Measurements from ENCODE around the gene IL33. TPM values are rescaled to one million over a fixed set of nuclear protein-coding genes. Genes with fewer than 3 reads are reported as not detected.

The IL33 gene
- total and polyA plus RNA-seq, 2 of the 4 experiments (the other 2 are of a cell fraction): not detected

- TF ChIP-seq MAZ (IDR thresholded peaks at IDR 0.05; ENCODE audit: borderline replicate concordance, low read depth, low read length): no peak
- TF ChIP-seq POLR2A (IDR thresholded peaks at IDR 0.05; ENCODE audit: low read depth, low read length): no peak
- TF ChIP-seq RCOR1 (IDR thresholded peaks at IDR 0.05; ENCODE audit: insufficient replicate concordance, low read length): no peak
- TF ChIP-seq USF2 (IDR thresholded peaks at IDR 0.05; ENCODE audit: low read depth, low read length): no peak
- TF ChIP-seq BHLHE40 (IDR thresholded peaks at IDR 0.05; ENCODE audit: low read depth, low read length): no peak
- no peak for TF ChIP-seq MAFK (IDR thresholded peaks at IDR 0.05; ENCODE audit: low read depth, low read length)
- TF ChIP-seq MXI1 (IDR thresholded peaks at IDR 0.05; ENCODE audit: borderline replicate concordance, low read depth, low read length): no peak
- TF ChIP-seq CHD1 (IDR thresholded peaks at IDR 0.05; ENCODE audit: low read depth, low read length): no peak
- TF ChIP-seq ELK1 (IDR thresholded peaks at IDR 0.05; ENCODE audit: borderline replicate concordance, low read depth, low read length): no peak
- TF ChIP-seq, protein P1, sequence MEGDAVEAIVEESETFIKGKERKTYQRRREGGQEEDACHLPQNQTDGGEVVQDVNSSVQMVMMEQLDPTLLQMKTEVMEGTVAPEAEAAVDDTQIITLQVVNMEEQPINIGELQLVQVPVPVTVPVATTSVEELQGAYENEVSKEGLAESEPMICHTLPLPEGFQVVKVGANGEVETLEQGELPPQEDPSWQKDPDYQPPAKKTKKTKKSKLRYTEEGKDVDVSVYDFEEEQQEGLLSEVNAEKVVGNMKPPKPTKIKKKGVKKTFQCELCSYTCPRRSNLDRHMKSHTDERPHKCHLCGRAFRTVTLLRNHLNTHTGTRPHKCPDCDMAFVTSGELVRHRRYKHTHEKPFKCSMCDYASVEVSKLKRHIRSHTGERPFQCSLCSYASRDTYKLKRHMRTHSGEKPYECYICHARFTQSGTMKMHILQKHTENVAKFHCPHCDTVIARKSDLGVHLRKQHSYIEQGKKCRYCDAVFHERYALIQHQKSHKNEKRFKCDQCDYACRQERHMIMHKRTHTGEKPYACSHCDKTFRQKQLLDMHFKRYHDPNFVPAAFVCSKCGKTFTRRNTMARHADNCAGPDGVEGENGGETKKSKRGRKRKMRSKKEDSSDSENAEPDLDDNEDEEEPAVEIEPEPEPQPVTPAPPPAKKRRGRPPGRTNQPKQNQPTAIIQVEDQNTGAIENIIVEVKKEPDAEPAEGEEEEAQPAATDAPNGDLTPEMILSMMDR (conservative IDR thresholded peaks at IDR 0.05; ENCODE audit: low read depth, low read length): no peak
- no peak for TF ChIP-seq SMC3 (IDR thresholded peaks at IDR 0.05; ENCODE audit: low read depth, low read length)
- no peak for TF ChIP-seq RFX5 (IDR thresholded peaks at IDR 0.05; ENCODE audit: low read depth, low read length)
- TF ChIP-seq NFE2L2 (IDR thresholded peaks at IDR 0.05; ENCODE audit: low read depth, low read length): no peak
- TF ChIP-seq CEBPB (IDR thresholded peaks at IDR 0.05; ENCODE audit: low read depth, low read length): no peak
- CTCF ChIA-PET: no interaction called here
Observed at GRCh38 chr9:6237267-6237666, 21.7 kb downstream of the IL33 start.

More at GRCh38 chr9:6237267-6237666, 21.7 kb downstream of the IL33 start:
- no peak overlapping the region for H2BK20ac ChIP-seq (ENCODE audit: low read depth, low read length)
- H4K20me1 ChIP-seq (ENCODE audit: insufficient read depth, low read length): no peaks in the 10 kb centered on the region
- H3K4ac ChIP-seq (ENCODE audit: low read depth, low read length): no peak overlapping the region
- intact Hi-C loops (cut with micrococcal nuclease) (no loop called here), dilution Hi-C loops (cut with HindIII; ENCODE audit: low sequenced_read_pairs, unreplicated experiment) (no loop called here), in situ Hi-C loops (cut with MboI; ENCODE audit: low sequenced_read_pairs) (no loop called here)
- H3K36me3 ChIP-seq (ENCODE audit: control insufficient read depth, insufficient read depth, low read length): no peaks in the 10 kb centered on the region
- no peak overlapping the region for H4K5ac ChIP-seq (ENCODE audit: low read depth, low read length)
- no peak overlapping the region for H3K27ac ChIP-seq (ENCODE audit: insufficient read depth, low read length)
- H2AK9ac ChIP-seq (replicated peaks; ENCODE audit: low read depth, low read length, poor library complexity): no peak overlapping the region
- H3K14ac ChIP-seq (replicated peaks; ENCODE audit: low read depth, low read length): no peak overlapping the region
- H2AK5ac ChIP-seq (ENCODE audit: low read depth, low read length): no peak overlapping the region
- H3K4me1 ChIP-seq (ENCODE audit: control insufficient read depth, insufficient read depth, low read length): peaks cover 4% of the 10 kb centered on the region; the same call in 1 of the 2 replicates
- POLR2A ChIA-PET (ENCODE audit: unreplicated experiment): no interaction called here
- H3K9me3 ChIP-seq (ENCODE audit: control insufficient read depth, insufficient read depth, low read length): no peaks in the 10 kb centered on the region
- H3K4me2 ChIP-seq (ENCODE audit: low read depth, low read length): no peak overlapping the region
- no peak overlapping the region for H3K23ac ChIP-seq (ENCODE audit: low read depth, low read length)
- no TSS peak for BruUV-seq (replicated peaks)
- H3K9ac ChIP-seq (ENCODE audit: low read depth, low read length): no peak overlapping the region
- no peaks in the 10 kb centered on the region for H3K9me1 ChIP-seq (ENCODE audit: insufficient read depth, low read length)
- no peak overlapping the region for H2BK120ac ChIP-seq (ENCODE audit: low read depth, low read length)
- ATAC-seq (ENCODE audit: low read depth) (no peak), DNase-seq (no peak)
- H4K8ac ChIP-seq (ENCODE audit: low read depth in 2 of 2, low read length in 2 of 2): no peak overlapping the region
- H3K4me3 ChIP-seq (ENCODE audit: insufficient read depth, low read depth, low read length): no peak overlapping the region
- no CpG with 5 or more reads among the region's 2 CpGs for WGBS, 2 experiments (ENCODE audit: extremely low coverage in 2 of 2, insufficient read length in 1 of 2)
- H2BK5ac ChIP-seq (ENCODE audit: low read depth, low read length, poor library complexity, severe bottlenecking): no peak overlapping the region
- no peak overlapping the region for H3K18ac ChIP-seq (ENCODE audit: low read depth, low read length)
- no peak overlapping the region for H2BK15ac ChIP-seq (ENCODE audit: low read depth, low read length)
- no peak overlapping the region for H4K91ac ChIP-seq (ENCODE audit: insufficient read depth, low read depth, low read length)
- no peak overlapping the region for H2AFZ ChIP-seq (replicated peaks; ENCODE audit: low read length, poor library complexity)
- no peaks in the 10 kb centered on the region for H3K79me1 ChIP-seq (ENCODE audit: low read depth in 1 of 2, low read length in 2 of 2)
- H3K27me3 ChIP-seq (ENCODE audit: control insufficient read depth, insufficient read depth, low read length): peaks cover 2% of the 10 kb centered on the region
- no peak overlapping the region for H3K56ac ChIP-seq (ENCODE audit: extremely low read depth, insufficient read depth, low read length)

Data from IMR-90 (cell line).